ENCODE data around the gene TNFSF11.

Gene TNFSF11

DNA sequence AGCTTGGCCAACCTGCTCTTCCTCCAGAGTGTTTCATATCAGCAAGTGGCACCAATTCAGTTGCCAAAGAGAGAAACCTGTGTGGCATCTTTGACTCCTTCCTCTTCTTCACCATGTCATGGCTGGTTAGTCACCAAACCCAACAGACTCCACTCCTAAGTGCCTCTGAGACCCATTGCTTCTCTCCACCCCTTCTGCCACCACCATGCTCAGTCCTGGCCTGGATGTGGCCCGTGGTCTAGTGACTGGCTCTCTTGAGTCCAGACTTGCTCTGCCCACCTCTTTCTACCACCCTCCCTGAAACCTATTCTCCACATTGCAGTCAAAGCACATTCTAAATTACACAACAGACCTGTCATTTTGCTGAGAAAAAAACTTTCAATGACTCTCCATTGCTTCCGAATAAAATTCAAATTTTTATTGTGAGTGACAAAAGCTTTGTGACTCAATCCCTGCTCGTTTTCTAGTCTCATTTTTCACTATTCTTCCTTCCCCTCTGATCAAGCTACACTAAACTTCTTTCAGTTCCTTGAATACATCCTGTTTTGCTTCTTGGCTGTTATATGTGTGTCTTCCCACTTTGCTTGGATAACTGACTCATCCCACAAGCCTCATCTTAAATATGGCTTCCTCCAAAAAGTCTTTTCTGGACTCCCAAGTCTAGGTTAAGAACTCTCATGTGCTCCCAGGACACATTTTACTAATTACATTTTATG lies 12.0 kb upstream of the TNFSF11 start:
- DNase-seq = no peak

- DNase-seq = no peak
Measured at GRCh38 chr13:42567906-42568305, 6.0 kb upstream of the TNFSF11 start.

- DNase-seq = no peak
Measured at GRCh38 chr13:42569576-42570344, 4.2 kb upstream of the TNFSF11 start.

DNA sequence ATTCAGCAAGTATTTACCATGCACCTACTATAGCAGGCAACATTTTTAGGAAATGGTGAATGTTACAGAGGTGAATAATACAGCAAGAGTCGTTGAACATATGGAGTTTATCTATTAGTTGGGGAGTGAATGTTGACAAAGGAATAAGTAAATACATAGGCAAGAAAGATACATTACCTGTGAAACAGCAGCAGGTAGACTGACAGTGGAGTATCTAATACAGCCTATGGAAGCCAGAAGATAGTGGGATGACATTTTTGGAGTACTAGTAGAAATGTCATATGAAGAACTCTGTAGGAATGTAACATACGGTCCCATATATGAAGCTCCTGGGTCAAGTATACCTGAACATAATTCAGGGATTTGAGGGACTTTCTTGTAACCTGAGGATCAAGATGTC lies 2.1 kb upstream of the TNFSF11 start:
- no peak for DNase-seq

DNA sequence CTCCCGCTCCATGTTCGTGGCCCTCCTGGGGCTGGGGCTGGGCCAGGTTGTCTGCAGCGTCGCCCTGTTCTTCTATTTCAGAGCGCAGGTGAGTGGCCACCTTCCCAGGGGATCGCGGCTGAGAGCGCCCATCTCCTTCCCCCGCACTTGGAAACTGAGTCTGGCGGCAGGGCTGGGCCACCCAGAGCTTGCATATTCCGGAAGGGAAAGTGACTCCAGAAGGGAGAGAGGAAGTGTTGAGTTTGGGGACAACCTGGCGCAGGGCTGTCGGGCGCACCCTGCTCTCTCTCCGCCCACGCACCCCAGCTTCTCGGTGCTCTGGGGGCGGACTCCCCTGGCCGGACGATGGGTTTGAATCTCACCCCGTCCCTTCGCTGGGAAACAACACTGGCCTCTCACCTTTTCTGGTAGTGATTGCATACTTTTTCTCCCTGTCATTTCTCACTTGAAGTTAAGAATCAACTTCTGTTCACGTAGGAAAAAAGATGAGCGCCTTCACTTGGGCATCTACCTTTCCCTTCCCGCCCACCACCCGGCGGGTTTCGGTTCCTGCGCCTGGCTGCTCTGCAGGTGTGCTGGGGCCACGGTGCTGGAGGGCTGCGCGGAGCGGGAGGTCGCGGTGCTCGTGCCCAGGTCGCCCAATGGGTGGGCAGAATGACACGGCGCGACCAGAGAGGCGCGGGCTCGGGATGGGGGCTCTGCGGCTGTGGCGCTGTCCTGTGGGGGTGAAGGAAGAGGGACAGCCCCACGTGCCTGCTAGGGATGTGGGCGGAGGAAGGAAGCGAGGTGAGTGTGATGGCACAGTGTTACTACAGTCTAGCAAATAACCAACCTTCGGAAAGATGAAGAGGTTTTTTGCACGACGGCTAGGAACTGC lies 721 bp downstream of the TNFSF11 start:
- no peak for DNase-seq

DNA sequence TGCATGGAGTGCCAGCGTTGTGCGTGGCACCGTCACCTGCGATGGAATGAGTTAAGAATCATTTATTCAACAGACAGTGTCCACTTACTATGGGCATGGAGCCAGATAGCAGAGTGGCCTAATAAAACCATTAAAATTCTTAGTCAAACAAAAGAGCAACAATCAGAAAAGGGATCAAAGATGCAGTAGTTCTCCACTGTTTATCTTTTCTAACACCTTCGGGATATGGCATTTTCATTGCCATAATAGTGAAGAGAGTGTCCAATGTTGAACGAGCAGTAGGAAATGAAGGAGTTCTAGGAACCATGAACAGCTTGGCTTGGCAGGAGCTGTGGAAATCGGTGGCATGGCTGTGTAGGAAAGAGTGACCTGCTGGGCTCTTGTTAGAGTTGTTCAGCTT lies 2.0 kb downstream of the TNFSF11 start:
- DNase-seq = no peak

- no peak for DNase-seq
Measured at GRCh38 chr13:42577538-42577937, 3.6 kb downstream of the TNFSF11 start.

DNA sequence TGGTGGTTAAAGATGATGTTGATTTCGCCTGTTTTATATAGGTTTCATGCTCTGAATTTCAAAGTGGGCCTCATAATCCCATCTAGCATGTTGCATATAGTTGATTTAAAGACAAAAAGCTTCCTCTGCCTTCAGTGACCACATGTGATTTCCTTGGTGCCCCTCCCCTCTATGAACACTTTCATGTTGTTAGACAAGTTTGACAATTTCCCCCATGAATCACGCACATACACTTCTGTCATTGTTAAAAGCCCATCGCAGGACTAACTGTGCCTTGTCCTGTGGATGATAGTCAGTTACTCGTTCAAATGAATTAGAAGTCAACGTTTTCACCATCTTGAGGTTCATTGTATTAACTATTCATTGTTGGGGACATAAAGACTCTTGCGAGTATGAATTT lies 6.7 kb downstream of the TNFSF11 start:
- DNase-seq = no peak

GRCh38 chr13:42581427-42581826 lies 7.5 kb downstream of the TNFSF11 start:
- DNase-seq = no peak

- DNase-seq = no peak
Measured at GRCh38 chr13:42591602-42592001, 17.6 kb downstream of the TNFSF11 start.

DNA sequence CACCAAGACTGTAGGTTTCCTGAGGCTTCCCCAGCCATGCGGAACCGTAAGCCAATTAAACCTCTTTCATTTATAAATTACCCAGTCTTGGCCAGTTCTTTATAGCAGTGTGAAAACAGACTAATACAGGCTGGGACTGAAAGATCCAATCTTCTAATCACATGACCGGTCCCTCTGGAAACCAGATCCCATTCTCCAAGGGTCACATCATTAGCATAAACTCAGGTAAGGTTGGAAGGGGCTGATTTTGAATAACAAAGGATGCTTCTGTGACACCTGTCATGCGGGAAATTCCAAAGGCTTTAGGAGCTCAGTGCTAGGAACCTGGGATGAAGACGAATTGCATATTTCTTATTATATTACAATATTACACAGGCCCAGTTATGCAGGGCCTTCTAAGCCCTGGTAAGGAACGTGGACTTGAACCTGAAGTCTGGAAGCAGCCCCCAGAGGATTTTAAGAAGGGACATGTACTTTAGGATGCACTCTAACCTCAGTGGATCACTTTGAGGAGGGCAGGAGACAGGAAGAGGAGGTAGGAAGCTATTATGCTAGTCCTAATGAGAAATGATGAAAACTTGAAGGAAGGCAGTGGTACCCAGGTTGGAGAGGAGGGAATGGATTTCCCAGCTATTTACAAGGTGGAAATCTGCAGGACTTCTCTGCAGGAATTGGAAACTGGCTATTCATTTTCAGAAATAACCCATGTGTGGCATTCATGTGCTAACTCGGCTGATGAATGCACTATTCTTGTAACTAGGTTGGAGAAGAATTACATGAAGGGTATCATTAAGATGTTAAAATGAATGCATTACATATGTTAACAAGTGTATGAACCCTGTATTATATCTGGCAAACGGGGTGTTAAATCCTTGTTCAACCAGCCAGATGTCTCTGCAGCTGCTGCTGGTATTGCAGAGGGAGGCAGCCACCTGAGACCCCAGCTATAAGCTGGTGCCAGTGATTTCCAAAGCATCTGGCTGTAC lies 19.3 kb downstream of the TNFSF11 start:
- DNase-seq = peak; percentile 4

DNA sequence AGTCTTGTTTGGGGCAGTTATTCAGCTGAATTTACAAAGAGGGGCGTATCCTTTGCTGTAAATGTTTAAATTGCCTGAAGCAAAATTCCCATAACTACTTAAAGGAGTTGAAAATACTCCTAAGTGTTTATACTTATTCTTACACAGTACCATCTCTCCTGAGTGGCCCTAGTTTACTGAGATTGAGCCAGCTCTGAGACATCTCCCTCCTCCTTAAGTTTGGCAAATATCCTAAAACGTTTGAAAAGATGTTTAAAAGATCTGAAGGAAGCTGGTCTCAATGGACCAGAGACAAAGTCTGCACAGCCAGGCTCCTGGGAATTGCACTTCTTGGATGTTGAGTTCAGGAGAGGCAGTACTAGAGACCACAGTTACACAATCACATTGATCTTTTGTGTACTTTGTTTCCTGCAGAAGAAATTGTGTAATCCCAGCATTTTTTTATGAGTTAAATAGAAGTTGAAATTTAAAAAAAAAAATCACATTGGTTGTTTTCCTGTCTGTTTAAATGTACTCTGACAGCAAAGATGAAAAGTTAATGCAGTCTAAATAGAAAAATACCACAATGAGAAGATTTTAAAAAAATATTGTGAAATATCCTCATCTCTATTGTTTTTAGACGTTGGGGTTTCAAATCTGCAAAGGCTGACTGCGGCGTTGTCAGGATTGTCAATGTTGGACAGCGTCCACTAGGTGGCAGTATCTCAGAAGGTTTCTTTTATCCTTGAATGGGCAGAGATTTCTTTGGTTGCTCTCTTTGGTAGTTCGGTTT lies 20.7 kb downstream of the TNFSF11 start:
- peak; percentile 37 for DNase-seq

- DNase-seq = no peak
Measured at GRCh38 chr13:42595253-42595571, 21.3 kb downstream of the TNFSF11 start.

- DNase-seq = no peak
Measured at GRCh38 chr13:42597505-42597904, 23.6 kb downstream of the TNFSF11 start.

- DNase-seq = no peak
Measured at GRCh38 chr13:42600943-42601342, 27.0 kb downstream of the TNFSF11 start.

DNA sequence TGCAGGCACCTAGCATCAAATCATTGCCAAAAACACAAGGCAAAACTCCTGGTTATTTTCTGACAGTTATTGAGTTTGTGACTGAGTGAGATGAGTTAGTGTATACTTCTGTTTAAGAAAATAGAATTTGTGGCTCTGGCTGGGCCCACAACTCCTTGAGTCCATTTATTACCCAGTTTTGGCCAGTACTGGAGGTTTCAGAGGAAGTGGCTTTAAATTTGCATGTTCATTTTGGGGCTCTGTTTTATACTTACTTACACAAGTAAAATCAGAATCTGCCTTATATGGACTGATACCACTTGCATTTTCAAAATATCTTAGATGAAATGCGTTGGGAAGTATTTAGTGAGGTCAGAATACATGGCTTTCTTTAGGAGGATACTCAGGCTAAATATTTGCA lies 29.0 kb downstream of the TNFSF11 start:
- DNase-seq = no peak

DNA sequence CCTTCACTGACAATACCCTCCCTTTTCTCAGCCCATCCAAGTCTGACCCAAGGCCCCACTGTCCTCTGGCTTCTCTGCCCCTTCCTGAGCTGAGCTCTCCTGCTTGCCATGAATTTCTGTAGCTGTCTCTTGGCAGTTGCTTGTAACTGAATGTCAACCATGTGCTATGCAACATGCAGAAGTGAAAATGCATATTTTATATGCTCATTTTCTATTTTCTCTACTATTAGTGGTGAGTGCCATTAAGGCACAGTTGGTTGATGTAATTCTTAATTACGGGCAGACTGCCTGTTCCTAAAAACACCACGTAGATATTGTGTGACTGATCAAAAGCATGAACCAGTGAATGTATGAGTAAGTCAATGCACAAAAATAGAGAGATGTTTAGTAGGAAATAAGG lies 29.6 kb downstream of the TNFSF11 start:
- DNase-seq = no peak

- no peak for DNase-seq
Measured at GRCh38 chr13:42607546-42607945, 33.6 kb downstream of the TNFSF11 start.

DNA sequence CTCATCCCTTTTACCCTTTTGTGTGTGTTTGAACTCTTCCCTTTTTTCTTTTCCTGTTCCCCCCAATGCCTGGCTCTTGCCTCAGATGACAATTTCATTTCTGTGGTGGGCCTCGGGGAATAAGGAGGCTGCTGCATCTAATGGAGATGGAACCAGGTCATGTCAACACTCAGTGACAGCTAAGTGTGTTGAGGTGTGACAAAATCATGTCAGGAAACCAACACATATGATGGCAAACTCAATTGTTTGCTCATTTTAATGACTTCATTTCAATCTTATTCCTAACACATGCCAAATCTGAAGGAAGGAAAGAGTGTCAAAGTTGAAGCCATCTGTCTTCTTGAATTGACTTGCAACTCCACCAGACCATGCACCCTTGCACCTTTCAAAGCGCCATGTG lies 36.7 kb downstream of the TNFSF11 start:
- DNase-seq = no peak

GRCh38 chr13:42611086-42611779 lies 37.3 kb downstream of the TNFSF11 start:
- DNase-seq = no peak

Measured in NCI-H2227 treated with DMSO at 0.1 percent for 48 hours (cell line).